HG03066 (cell line): ENCODE data around the gene CCDC159.
A peak's percentile ranks its signal among the peaks of the same experiment; 100 is the strongest.
"Not testable (repeated sequence)": the region's sequence is repeated elsewhere in the genome, so short reads cannot be mapped to it uniquely, and the experiment has no call there.

Source experiments
- ATAC-seq: cut with Tn5 transposase; IDR thresholded peaks from one replicate; pipeline ENCODE4 v1.9.1; 2021; ENCODE audit warnings: low read depth; ENCODE audit not compliant: unreplicated experiment

Gene CCDC159

GRCh38 chr19:11346104-11346940, at the start of gene CCDC159, which contains the start of gene TMEM205:
CCDC159 (plus strand) TSS chr19:11346519; CDS start chr19:11346607, 88 bp downstream.
TMEM205 (minus strand) TSS chr19:11346268; CDS start chr19:11345619, 649 bp downstream.
- peak; percentile 90 for ATAC-seq

GRCh38 chr19:11299946-11300810, 46.1 kb upstream of the CCDC159 start:
- no peak for ATAC-seq

DNA sequence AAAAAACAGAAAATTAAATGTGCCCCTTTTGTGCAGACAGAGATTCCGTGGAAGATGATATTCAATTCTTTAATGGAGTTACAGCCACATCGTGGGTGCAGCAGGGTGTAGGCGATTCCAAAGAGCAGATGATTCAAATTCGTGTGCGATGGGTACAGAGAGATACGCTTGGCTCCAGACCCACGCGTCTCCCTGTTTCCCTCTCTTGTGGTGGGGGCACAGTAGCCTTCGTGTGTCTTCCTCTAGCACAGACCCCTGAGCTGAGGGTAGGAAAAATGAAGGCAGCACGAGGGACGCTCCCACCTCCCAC, 45.6 kb upstream of the CCDC159 start:
- no peak for ATAC-seq

DNA sequence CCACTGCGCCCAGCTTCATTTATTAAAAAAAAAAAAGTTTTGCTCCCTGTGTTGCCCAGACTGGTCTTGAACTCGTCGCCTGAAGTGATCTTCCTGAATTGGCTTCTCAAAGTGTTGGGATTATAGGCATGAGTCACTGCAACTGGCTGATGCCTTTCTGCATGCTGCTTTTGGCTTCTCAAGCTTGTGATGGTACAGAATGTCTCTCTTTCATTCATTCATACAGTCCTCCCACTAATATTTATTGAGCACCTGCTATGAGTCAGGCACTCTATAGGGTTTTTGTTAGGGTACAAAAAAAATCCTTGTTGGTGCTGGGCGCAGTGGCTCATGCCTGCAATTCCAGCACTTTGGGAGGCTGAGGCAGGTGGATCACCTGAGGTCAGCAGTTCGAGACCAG, 41.4 kb upstream of the CCDC159 start:
- no peak for ATAC-seq

- no peak for ATAC-seq
These were observed 40.0 kb upstream of the CCDC159 start for GRCh38 chr19:11306337-11306736.

DNA sequence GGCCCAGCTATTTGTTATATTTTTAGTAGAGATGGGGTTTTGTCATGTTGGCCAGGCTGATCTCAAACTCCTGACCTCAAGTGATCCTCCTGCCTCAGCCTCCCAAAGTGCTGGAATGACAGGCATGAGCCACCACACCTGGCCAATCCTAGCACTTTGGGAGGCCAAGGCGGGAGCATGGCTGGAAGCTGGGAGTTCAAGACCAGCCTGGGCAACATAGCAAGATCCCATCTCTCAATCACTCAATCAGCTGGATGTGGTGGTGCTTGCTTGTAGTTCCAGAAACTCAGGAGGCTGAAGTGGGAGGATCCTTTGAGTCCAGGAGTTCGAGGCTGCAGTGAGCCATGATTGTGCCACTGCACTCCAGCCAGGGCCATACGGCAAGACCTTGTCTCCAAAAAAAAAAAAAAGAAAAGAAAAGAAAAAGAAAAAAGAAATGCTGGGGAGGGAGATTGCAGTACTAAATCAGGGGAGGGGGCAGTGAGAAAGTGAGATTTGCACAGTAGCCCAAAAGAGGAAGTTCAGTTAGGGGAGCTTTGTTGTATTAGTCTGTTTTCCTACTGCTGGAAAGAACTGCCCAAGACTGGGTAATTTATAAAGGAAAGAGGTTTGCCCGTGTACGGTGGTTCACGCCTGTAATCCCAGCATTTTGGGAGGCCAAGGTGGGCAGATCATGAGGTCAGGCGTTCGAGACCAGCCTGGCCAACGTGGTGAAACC, 25.9 kb upstream of the CCDC159 start:
- ATAC-seq: not testable (repeated sequence)

DNA sequence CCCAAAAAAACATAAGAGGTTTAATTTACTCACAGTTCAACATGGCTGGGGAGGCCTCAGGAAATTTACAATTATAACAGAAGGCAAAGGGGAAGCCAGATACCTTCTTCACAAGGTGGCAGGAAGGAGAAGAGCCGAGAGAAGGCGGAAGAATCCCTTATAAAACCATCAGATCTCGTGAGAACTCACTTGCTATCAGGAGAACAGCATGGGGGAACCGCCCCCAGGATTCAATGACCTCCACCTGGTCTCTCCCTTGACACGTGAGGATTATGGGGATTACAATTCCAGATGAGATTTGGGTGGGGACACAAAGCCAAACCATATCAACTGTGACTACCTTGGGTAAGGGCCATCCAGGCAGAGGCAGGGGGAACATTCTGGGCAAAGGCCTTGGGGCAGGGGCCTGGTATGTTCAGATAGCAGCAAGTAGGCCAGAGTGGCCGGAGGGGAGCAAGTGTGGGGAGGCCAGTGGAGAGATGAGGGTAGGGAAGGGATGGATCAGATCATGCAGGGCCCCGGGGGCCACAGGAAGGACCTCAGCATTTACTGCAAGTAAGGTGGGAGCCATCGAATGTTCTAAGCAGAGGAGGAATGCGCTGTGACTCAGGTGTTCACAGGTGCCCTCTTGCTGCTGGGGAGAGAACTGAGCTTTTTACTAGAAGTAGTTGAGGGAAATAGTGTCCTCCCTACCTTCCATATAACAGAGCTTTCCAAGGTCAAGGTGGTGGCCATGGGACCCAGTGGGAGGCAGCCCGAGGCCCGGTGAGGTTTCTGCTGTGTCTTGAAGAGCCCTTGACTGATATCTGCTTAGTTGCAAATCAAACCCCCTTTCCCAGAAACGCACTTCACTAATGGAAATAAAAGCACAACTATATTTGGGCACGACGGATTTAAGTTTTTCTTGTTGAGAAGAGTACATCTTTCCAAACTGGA, 24.9 kb upstream of the CCDC159 start:
- ATAC-seq: no peak

DNA sequence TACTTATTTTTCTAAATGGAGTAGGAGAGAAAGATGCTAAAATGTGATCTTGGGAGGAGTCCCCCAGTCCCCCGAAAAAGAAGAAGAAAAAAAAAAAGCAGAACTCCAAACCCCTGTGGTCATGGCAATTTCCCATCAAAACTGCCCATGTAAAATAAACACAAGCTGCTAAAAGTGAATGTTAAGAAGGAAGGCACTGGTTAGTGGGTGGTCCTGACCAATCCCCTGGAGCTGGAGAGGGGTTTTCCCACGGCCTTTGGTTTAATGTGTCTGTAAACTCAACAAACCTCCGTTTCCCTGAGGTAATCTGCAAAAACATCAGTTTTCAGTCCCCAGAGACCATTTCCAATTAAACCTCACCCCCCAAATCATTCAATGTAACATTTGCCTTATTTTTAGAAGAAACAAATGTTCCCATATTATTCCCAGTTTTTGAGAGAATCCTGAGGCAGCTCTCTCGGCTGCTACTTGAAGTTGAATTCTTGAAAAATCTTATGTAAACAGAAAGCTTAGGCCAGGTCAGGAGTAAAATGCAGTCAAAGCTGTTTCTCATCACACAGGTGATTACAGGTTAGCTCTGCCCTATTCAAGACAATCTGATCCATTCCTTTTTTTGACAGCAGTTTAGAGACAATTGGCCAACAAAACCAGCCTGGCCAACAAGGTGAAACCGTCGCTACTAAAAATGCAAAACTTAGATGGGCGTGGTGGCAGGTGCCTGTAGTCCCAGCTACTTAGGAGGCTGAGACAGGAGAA, 23.9 kb upstream of the CCDC159 start:
- no peak for ATAC-seq

GRCh38 chr19:11323601-11324078, 22.7 kb upstream of the CCDC159 start:
- ATAC-seq: no peak

GRCh38 chr19:11324079-11324661, 22.1 kb upstream of the CCDC159 start:
- no peak for ATAC-seq

DNA sequence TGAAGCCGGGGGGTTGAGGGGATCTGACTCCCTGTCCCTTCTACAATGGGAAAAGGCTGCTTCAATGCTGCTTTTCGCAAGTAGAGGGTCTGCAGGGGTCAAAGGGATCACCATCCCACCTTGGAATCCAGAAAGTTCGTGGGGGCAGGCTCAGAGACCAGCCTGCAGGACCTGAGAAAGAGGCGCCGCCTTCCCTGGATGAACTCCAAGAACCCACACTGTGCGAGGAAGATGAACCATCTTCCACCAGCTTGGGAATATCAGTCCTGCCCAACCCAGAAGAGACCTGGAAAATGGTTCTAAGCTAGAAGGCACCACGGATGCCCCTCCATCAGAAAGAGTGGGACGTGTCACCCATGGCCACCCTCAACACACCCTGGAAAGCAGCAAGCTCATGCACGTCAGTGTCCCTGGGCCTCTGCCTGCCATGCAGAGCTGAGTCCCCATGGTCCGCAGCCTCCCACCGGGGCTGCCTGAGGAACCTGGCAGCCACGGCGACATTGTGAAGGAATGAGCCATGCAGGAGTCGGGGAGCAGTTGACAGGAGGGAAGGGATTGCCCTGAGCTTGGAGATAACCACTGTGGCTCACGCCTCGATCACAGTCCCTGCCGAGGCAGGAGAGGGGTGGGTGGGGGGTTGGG, 21.4 kb upstream of the CCDC159 start:
- ATAC-seq: no peak

DNA sequence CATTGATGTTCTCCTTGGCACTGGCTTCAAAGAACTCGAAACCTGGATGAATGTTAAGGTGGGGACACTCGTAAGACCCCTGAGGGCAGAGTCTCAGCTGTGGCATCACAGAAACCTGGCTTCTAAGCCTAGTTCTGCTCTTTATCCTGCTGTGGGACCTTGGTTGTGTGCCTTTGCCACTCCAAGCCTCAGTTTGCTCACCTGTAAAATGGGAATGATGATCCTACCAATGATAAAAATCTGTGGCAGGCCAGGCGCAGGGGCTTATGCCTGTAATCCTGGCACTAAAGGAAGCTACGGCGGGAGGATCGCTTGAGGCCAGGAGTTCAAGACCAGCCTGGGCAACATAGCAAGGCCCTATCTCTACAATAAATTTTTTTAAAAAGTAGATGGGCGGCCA, 20.8 kb upstream of the CCDC159 start:
- no peak for ATAC-seq

DNA sequence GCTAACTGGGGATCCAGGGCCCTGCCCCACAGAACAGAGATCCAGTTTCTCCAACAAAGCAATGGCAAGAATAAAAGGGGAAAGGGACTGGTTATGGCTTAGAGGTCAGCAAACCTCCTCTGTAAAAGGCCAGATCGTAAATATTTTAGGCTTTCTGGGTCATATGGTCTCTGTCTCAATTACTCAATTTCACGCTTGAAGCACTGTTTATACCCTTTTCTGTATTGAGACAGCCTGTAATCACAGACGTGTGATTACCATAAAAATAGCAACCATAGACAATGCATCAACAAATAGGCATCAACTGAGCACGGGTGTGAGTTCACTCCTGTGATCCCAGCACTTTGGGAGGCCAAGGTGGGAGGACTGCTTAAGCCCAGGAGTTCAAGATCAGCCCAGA, 16.2 kb upstream of the CCDC159 start:
- ATAC-seq: no peak

GRCh38 chr19:11331502-11331901, 14.8 kb upstream of the CCDC159 start:
- no peak for ATAC-seq

- ATAC-seq: no peak
These were observed 13.5 kb upstream of the CCDC159 start for GRCh38 chr19:11332822-11333221.

DNA sequence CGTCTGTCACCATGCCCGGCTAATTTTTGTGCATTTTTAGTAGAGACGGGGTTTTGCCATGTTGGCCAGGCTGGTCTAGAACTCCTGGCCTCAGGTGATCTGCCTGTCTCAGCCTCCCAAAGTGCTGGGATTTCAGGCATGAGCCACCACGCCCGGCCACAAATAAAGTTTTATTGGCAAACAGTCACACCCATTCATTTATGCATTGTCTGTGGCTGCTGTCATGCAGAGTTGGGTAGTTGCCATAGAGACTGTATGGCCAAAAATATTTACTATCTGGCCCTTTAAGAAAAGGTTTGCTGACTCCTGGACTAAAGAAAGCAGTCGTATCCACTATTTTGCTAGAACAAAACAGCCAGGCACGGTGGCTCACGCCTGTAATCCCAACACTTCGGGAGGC, 12.5 kb upstream of the CCDC159 start:
- ATAC-seq: not testable (repeated sequence)

- no peak for ATAC-seq
These were observed 10.7 kb upstream of the CCDC159 start for GRCh38 chr19:11335449-11336146.

DNA sequence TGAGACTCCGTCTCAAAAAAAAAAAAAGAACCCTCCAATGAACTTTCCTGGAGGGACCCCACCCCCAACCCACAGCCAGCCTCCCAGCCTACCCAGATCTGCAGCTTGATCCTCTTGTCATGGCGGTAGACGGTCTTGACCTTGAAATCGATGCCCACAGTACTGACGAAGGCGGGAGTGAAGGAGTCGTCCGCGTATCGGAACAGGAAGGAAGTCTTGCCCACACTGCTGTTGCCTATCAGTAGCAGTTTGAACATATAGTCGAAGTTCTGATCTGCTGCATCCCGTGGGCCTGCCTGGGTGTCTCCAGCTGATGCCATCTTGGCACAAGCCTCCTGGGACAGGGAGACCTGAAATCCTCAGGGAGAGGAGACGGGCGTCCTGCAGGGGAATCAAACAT, 9.2 kb upstream of the CCDC159 start:
- no peak for ATAC-seq
